Stimulated activated CD8-positive, alpha-beta memory T cell treated with anti-CD3 and anti-CD28 coated beads, Interleukin-4, amount 100 ng/mL, for 48 hours (primary cell): ENCODE results near the gene NRL.
"Not testable (repeated sequence)": the region's sequence is repeated elsewhere in the genome, so short reads cannot be mapped to it uniquely, and the experiment has no call there.

Experiments used
- DNase-seq: peaks from one replicate; pipeline ENCODE4 v3.0.0-alpha.2; 2020

Gene NRL

DNA sequence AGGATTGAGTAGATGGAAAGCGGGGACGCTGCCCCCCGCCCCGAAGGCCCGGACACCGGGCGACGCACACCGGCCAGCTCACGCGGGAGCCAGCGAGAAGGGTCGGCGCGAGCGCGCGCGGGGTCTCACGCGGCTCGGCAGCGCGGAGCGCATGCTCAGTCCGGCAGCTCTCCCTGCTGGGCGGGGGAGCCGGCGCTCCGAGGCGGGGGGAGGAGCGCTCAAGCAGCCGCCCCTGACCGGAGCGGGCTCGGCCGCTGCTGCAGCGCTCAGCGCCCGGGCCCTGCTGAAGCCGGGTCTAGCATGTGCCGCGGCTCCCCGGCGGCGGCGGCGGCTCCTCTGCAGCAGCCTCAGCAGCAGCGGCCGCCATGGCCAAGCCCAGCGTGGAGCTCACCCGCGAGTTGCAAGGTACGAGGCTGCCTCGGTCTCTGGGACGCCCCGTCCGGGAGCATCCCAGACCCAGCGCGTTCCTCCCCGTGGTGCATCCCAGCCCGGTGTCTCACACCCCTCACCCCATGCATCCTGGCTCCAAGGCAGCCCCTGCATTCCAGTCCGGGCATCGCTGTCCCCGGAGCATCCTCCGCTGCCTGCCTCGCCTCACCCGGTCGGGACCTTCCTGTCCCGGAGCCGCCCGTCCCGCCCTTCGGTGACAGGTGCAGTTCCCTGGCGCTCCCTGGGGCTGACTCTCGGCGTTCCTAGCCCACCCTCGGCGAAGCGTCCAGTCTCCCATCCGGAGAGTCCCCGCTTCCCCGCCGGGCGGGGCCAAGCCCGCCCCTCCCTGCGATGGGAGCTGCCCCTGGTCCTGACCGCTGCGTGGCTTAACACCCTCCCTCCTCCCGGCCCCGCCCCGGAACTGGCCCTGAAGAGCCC lies 62.7 kb downstream of the NRL start, which contains the start of gene CARMIL3:
CARMIL3 (plus strand) TSS at position 221 of the 867 bp plus-strand sequence; CDS start at position 366, 145 bp downstream.
- DNase-seq, result peak; percentile 74

- no peak for DNase-seq
Observed at GRCh38 chr14:24051176-24051788, 63.5 kb downstream of the NRL start.

- not testable (repeated sequence) for DNase-seq
Observed at GRCh38 chr14:24050753-24051152, 64.0 kb downstream of the NRL start.

DNA sequence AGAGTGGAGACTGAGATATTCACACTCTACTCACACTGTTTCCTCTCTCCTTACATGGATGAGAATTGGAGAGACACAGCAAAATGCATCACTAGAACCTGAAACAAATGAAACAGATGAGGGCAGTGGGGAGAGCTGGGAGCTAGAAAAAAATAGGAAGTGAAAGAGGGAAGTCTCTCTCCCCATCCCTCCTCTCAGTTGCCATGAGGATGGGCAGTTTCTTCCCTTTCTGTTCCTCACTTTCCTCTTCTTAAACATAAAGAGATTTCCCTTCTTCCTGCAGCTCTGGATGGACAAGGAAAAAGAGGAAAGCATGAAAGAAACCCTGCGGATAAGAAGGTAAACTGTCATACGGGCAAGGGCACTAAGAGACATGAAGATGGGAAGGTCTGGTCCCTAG lies 65.7 kb downstream of the NRL start:
- DNase-seq, result not testable (repeated sequence)

DNA sequence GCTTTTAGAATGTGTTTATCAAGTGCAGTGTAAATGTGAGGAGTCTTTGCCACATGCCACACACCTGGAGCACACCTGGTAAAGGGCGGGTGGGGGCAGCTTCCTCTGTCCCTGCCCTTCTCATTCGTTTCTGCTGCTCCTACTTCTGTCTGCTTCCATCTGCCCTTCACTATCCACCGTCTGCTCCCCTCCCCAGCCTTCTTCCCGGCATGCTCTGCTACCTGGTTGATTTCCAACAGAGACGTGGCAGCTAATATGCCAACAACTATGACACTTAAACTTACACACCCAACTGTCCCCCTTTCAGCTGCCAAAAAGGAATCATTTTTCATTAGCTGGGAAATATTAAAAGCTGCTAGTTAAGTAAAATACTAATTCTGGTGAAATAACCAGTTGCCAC lies 72.0 kb downstream of the NRL start:
- DNase-seq, result no peak

- DNase-seq, result no peak
Observed at GRCh38 chr14:24040692-24041091, 74.1 kb downstream of the NRL start.

DNA sequence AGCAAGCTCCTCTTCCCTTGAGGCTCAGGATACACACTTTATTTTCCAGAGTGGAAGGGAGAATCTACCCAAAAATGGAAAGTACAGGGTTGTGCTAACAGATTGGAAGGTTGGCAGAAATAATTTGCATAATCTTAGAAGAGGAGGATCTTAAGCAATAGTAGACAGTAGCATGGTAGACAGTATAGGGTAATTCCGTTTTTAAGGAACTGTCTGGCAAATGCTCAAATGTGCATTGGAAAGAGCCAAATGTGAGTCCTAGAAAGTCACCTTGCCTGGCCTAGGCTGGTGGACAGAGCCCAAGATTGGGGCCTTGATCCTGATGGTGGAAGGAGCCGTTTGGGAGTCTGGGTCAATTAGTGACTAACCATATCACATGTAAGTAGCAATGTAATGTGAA lies 76.1 kb downstream of the NRL start:
- no peak for DNase-seq

DNA sequence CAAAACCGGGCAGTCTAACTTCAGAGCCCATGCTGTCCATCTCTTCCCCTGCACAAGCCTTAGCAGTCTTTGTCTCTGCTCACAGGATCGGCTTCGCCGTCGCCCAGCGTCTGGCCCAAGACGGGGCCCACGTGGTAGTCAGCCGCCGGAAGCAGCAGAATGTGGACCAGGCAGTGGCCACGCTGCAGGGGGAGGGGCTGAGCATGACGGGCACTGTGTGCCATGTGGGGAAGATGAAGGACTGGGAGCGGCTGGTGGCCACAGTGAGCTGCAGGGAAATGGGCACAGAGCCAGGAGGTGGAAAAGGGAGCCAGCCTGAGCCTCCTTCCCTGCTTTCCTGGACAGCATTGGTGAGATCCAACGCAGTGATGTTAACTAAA lies 77.1 kb downstream of the NRL start:
- no peak for DNase-seq

GRCh38 chr14:24036963-24037657 lies 77.6 kb downstream of the NRL start:
- DNase-seq, result not testable (repeated sequence)

GRCh38 chr14:24036169-24036962 lies 78.4 kb downstream of the NRL start:
- peak; percentile 77 for DNase-seq

- DNase-seq, result not testable (repeated sequence)
Observed at GRCh38 chr14:24035769-24036168, 79.0 kb downstream of the NRL start.

GRCh38 chr14:24032727-24033418 lies 81.9 kb downstream of the NRL start:
- no peak for DNase-seq

- not testable (repeated sequence) for DNase-seq
Observed at GRCh38 chr14:24031331-24031730, 83.4 kb downstream of the NRL start.

GRCh38 chr14:24029687-24030086 lies 85.1 kb downstream of the NRL start:
- not testable (repeated sequence) for DNase-seq
